Measurements from ENCODE around the gene NOC2L. TPM values are rescaled to one million over a fixed set of nuclear protein-coding genes. Genes with fewer than 3 reads are reported as not detected.

The NOC2L gene
- total RNA-seq, 1 donor from 2014 or later, result 90.3 TPM

GRCh38 chr1:966704-967300 lies 7.7 kb upstream of the NOC2L start:
- DNase-seq, result peak; percentile 54
- Mint-ChIP-seq H3K27ac (ENCODE audit: unreplicated experiment) (no peak overlapping the region), H3K4me3 (ENCODE audit: unreplicated experiment) (no peak overlapping the region)

GRCh38 chr1:966135-966703 lies 7.2 kb upstream of the NOC2L start, which contains the start of gene PLEKHN1:
TSS of gene PLEKHN1 (plus strand) at chr1:966482. CDS start at chr1:966532, 50 bp downstream.
- peaks cover 6% of the 10 kb centered on the region for H3K4me1 Mint-ChIP-seq (ENCODE audit: low read depth, unreplicated experiment)
- DNase-seq, result no peak

More at GRCh38 chr1:966704-967300, 7.7 kb upstream of the NOC2L start:
- Mint-ChIP-seq H3K27me3 (ENCODE audit: unreplicated experiment) (peaks cover 12% of the 10 kb centered on the region), H3K4me1 (ENCODE audit: low read depth, unreplicated experiment) (peaks cover 6% of the 10 kb centered on the region), H3K36me3 (ENCODE audit: unreplicated experiment) (no peaks in the 10 kb centered on the region), H3K9me3 (ENCODE audit: unreplicated experiment) (peaks cover 5% of the 10 kb centered on the region)
- TF ChIP-seq CTCF (IDR thresholded peaks at IDR 0.05; ENCODE audit: partially characterized antibody, unreplicated experiment), result no peak

GRCh38 chr1:965526-966134 lies 6.6 kb upstream of the NOC2L start:
- no peak overlapping the region for H3K4me3 Mint-ChIP-seq (ENCODE audit: unreplicated experiment)
- TF ChIP-seq CTCF (IDR thresholded peaks at IDR 0.05; ENCODE audit: partially characterized antibody, unreplicated experiment), result no peak
- peaks cover 5% of the 10 kb centered on the region for H3K9me3 Mint-ChIP-seq (ENCODE audit: unreplicated experiment)
- H3K27me3 Mint-ChIP-seq (ENCODE audit: unreplicated experiment), result peaks cover 12% of the 10 kb centered on the region
- H3K36me3 Mint-ChIP-seq (ENCODE audit: unreplicated experiment), result no peaks in the 10 kb centered on the region
- DNase-seq, result peak; percentile 16
- no peak overlapping the region for H3K27ac Mint-ChIP-seq (ENCODE audit: unreplicated experiment)
- peaks cover 6% of the 10 kb centered on the region for H3K4me1 Mint-ChIP-seq (ENCODE audit: low read depth, unreplicated experiment)

More at GRCh38 chr1:966135-966703, 7.2 kb upstream of the NOC2L start, which contains the start of gene PLEKHN1:
- Mint-ChIP-seq H3K36me3 (ENCODE audit: unreplicated experiment) (no peaks in the 10 kb centered on the region), H3K27ac (ENCODE audit: unreplicated experiment) (no peak within 1 kb of the TSS), H3K9me3 (ENCODE audit: unreplicated experiment) (peaks cover 5% of the 10 kb centered on the region), H3K4me3 (ENCODE audit: unreplicated experiment) (no peak within 1 kb of the TSS), H3K27me3 (ENCODE audit: unreplicated experiment) (peaks cover 12% of the 10 kb centered on the region)
- no peak for TF ChIP-seq CTCF (IDR thresholded peaks at IDR 0.05; ENCODE audit: partially characterized antibody, unreplicated experiment)

- Mint-ChIP-seq H3K4me1 (ENCODE audit: low read depth, unreplicated experiment) (peaks cover 6% of the 10 kb centered on the region), H3K27ac (ENCODE audit: unreplicated experiment) (no peak overlapping the region)
Observed at GRCh38 chr1:964691-965525, 5.9 kb upstream of the NOC2L start.

More at GRCh38 chr1:964691-965525, 5.9 kb upstream of the NOC2L start:
- no peaks in the 10 kb centered on the region for H3K36me3 Mint-ChIP-seq (ENCODE audit: unreplicated experiment)
- no peak overlapping the region for H3K4me3 Mint-ChIP-seq (ENCODE audit: unreplicated experiment)
- H3K27me3 Mint-ChIP-seq (ENCODE audit: unreplicated experiment), result peaks cover 12% of the 10 kb centered on the region
- H3K9me3 Mint-ChIP-seq (ENCODE audit: unreplicated experiment), result peaks cover 5% of the 10 kb centered on the region
- TF ChIP-seq CTCF (IDR thresholded peaks at IDR 0.05; ENCODE audit: partially characterized antibody, unreplicated experiment), result no peak
- peak; percentile 12 for DNase-seq
